Aorta (tissue), 5 donors: ENCODE results near the gene PPP1R12A. TPM values are rescaled to one million over a fixed set of nuclear protein-coding genes. Genes with fewer than 3 reads are reported as not detected.

Source experiments
- ATAC-seq: fragments of 200-7000 bp; cut with Tn5 transposase; one replicate; pipeline ENCODE4 v1.9.1; 2022; ENCODE audit warnings: moderate library complexity; ENCODE audit not compliant: low FRiP score
- DNase-seq, 2 donors: peaks; one replicate each; pipeline ENCODE4 v3.0.0-alpha.2; 2020
- H3K27ac ChIP-seq, 2 donors: one replicate each; pipeline ENCODE4 v1.5.1; 2013; ENCODE audit warnings: low read length in 2 of 2, mild to moderate bottlenecking in 2 of 2, moderate library complexity in 2 of 2, control low read depth in 1 of 2, inconsistent platforms in 1 of 2, low read depth in 1 of 2
- H3K27me3 ChIP-seq, 2 donors: one replicate each; pipeline ENCODE4 v1.6.1; 2013; ENCODE audit warnings: control low read depth in 1 of 2, low read length in 1 of 2, mild to moderate bottlenecking in 1 of 2, moderate library complexity in 1 of 2; ENCODE audit not compliant: insufficient read depth in 2 of 2, control insufficient read depth in 1 of 2
- H3K36me3 ChIP-seq, 2 donors: one replicate each; pipeline ENCODE4 v1.6.1; 2013; ENCODE audit warnings: control low read depth in 1 of 2, low read length in 1 of 2, mild to moderate bottlenecking in 1 of 2; ENCODE audit not compliant: insufficient read depth in 2 of 2, control insufficient read depth in 1 of 2
- H3K4me1 ChIP-seq, 2 donors: one replicate each; pipeline ENCODE4 v1.6.1; 2013; ENCODE audit warnings: low read length in 2 of 2, control low read depth in 1 of 2, mild to moderate bottlenecking in 1 of 2, moderate library complexity in 1 of 2; ENCODE audit not compliant: insufficient read depth in 2 of 2, control insufficient read depth in 1 of 2
- H3K4me3 ChIP-seq, 2 donors: one replicate each; pipeline ENCODE4 v1.5.1; 2013; ENCODE audit warnings: low read length in 2 of 2, control low read depth in 1 of 2, mild to moderate bottlenecking in 1 of 2
- H3K9me3 ChIP-seq: one replicate; pipeline ENCODE4 v1.6.1; 2013; ENCODE audit warnings: mild to moderate bottlenecking, low read length; ENCODE audit not compliant: control insufficient read depth
- WGBS, 2 donors: extraction: QIAGEN DNeasy Blood & Tissue Kit; methylation state at CpG; one replicate each; pipeline ENCODE4 v1.1.7; 2013; 5-methylcytosine and 5-hydroxymethylcytosine counted together
- intact Hi-C, 2 donors: fragments of 100-400 bp; cut with DNase I; formaldehyde crosslinking; loops; one replicate each; pipeline versions ENCODE4 v1.14.2 to v1.15.0; 2022
- polyA plus RNA-seq, 2 donors: library from polyadenylated mRNA; stranded (reverse); fragments of 200-250 nt; gene quantifications; one replicate each; pipeline ENCODE4 v1.2.3, GENCODE V29; 2013
- total RNA-seq, 2 donors: library from RNA; stranded (reverse); fragmentation: NEBNext Ultra II Directional; extraction: Animal tissue kit (Norgen Biotek cat#: 25700); gene quantifications; one replicate each; pipeline ENCODE4 v1.2.1, GENCODE V29; 2021
- donor health status: healthy with polysubstance abuse.
- donor health status: Bipolar disorder and iron deficiency.
- donor health status: DM: no; HTN: no; CAD: no.
- donor health status: DM: no; HTN: no; CAD: no.
- donor health status: DM: yes; HTN: yes; CAD: no.

Gene PPP1R12A
- total and polyA plus RNA-seq, 4 donors, result 24.8 to 287 (median 234) TPM

DNA sequence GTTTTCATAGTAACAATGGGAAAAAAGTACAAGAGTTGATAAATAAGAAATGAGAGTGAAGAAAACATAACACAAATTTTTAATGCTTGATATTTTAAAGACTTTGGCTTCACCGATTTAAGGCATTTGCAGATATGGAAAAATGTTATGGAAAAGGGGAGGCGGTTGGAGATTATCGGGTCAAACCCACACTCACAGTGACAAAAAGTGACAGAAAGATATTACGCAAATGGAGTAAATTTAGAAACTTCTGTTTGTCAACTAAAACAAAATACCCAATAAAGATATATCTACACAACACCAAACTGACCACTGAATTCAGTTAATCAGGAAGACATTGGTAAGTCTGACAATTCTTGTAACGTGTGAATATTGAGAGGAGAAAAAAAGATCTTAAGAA, 2.5 kb downstream of the PPP1R12A start:
- no peaks in the 10 kb centered on the region for H3K9me3 ChIP-seq
- intact Hi-C loops, result loop anchor here (5.0 to 10.0 kb wide), 7 partner anchors 48 to 508 kb away; partner anchors contain the start of gene PAWR (in 1 of the 2)
- H3K4me1 ChIP-seq, result no peaks in the 10 kb centered on the region
- no peaks in the 10 kb centered on the region for H3K36me3 ChIP-seq
- WGBS, 2 donors, result 1 to 4% methylated on average over 5 of the region's 5 CpGs
- no peaks in the 10 kb centered on the region for H3K27me3 ChIP-seq
- ATAC-seq (no peak), DNase-seq (no peak)
- H3K27ac ChIP-seq, result no peak overlapping the region
- peak overlapping the region; percentile 73 to 79 for H3K4me3 ChIP-seq

DNA sequence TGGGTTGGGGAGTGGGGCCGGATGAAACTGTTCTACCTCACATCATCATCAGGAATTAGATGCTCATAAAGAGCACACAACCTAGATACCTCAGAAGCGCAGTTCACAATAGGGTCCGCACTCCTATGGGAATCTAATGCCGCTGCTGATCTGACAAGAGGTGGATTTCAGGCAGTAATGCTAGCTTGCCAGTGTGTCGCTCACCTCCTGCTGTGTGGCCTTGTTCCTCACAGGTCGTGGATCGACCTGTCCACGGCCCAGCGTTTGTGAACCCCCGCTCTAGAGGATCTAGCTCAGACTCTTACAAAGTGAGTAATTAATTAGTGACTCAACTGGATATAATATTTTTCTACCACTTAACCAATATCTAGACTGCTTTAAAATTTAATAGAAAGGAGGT, 5.8 kb downstream of the PPP1R12A start:
- no peaks in the 10 kb centered on the region for H3K27me3 ChIP-seq
- 89% methylated on average over 10 of the region's 10 CpGs for WGBS, 2 donors
- peaks cover 0 to 3% of the 10 kb centered on the region in 2 donors for H3K4me1 ChIP-seq
- no peak for ATAC-seq
- H3K27ac ChIP-seq, result no peak overlapping the region
- intact Hi-C loops, result no loop called here
- no peak for DNase-seq
- H3K36me3 ChIP-seq, result no peaks in the 10 kb centered on the region
- no peaks in the 10 kb centered on the region for H3K9me3 ChIP-seq
- no peak overlapping the region for H3K4me3 ChIP-seq

DNA sequence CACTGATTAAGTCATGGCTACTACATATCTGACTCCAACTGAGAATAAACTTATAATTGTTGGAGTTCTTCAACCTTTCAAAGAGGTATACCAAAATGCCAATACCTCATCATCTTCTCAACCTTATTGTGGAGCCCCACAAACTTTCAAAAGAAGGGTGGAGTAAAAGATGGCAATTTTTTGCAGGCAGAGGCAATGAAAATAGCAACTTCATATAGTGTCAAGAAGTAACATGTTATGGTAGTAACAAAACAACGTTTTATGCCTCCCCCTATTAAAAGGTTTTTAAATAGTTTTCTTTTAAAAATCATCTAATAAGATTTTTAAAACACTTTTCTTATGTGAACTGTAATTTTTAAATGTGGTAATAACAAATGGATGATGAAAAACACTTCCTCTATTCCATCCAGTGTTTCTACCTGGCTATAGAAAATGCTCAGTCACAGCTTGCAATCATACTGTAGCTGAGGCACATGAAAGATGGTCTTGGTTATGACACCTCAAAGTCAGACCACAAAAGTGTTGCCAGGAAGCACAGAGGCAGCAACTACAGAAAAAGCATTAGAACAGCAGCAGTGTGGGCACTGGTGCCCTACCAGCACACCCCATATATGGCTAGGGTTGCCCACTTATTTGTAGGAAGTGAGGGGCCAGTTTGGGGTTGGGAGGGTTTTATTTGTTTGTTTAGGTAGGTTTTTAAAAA, 7.0 kb downstream of the PPP1R12A start:
- H3K4me3 ChIP-seq, result no peak overlapping the region
- ATAC-seq (peak; percentile 53), DNase-seq (no peak)
- no peaks in the 10 kb centered on the region for H3K27me3 ChIP-seq
- H3K4me1 ChIP-seq, result peaks cover 0 to 3% of the 10 kb centered on the region in 2 donors
- intact Hi-C loops, result no loop called here
- no peaks in the 10 kb centered on the region for H3K36me3 ChIP-seq
- no peaks in the 10 kb centered on the region for H3K9me3 ChIP-seq
- 6% methylated on average over 1 of the region's 1 CpG for WGBS, 2 donors
- H3K27ac ChIP-seq, result peak overlapping the region in 1 of 2 donors; percentile 67

DNA sequence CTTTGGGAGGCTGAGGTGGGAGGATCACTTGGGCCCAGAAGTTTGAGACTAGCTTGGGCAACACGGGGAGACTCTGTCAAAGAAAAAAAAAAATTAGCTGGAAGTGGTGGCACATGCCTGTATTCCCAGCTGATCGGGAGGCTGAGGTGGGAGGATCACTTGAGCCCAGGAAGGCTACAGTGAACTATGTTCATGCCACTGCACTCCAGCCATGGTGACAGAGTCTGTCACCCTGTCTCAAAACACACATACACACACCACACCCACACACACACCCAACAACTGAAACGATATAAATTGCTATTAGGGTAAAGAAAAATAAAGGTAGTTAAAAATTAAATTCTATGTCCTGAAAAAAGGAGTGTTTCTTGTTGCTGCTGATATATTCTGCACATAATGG, 7.9 kb downstream of the PPP1R12A start:
- H3K4me3 ChIP-seq, result no peak overlapping the region
- ATAC-seq (no peak), DNase-seq (no peak)
- H3K4me1 ChIP-seq, result peaks cover 0 to 3% of the 10 kb centered on the region in 2 donors
- H3K27me3 ChIP-seq, result no peaks in the 10 kb centered on the region
- no peak overlapping the region for H3K27ac ChIP-seq
- H3K36me3 ChIP-seq, result no peaks in the 10 kb centered on the region
- no peaks in the 10 kb centered on the region for H3K9me3 ChIP-seq
- WGBS, 2 donors, result 23 to 27% methylated on average over 3 of the region's 3 CpGs
- intact Hi-C loops, result no loop called here

DNA sequence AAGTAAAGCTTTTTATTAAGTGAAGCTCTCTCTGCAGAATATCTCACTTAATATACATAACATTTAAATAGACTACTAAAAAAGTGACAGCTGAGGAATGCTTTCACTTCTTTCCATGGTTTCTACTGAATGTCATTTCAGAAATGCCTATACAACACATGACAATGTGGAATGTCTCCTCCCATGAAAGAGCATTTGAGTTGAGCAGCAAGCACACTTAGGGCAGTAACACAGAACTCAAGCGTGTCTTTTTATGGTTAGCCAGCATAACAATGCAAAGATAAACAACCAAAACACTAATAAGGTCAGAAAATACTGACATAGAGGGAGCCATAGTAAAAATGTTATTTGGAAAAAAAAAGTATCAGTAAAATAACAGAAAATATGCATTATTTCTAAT, 9.4 kb downstream of the PPP1R12A start:
- Histone ChIP-seq H3K27ac (no peak overlapping the region), H3K4me1 (peaks cover 0 to 4% of the 10 kb centered on the region in 2 donors), H3K9me3 (no peaks in the 10 kb centered on the region), H3K27me3 (no peaks in the 10 kb centered on the region), H3K36me3 (no peaks in the 10 kb centered on the region), H3K4me3 (no peak overlapping the region)
- ATAC-seq, result no peak
- DNase-seq, result no peak
- WGBS, 2 donors, result 3 to 5% methylated on average over 1 of the region's 1 CpG
- intact Hi-C loops, result loop anchor here in 1 of 2 donors (2.0 kb wide), 1 partner anchor 69 kb away; no protein-coding TSS in a partner anchor

DNA sequence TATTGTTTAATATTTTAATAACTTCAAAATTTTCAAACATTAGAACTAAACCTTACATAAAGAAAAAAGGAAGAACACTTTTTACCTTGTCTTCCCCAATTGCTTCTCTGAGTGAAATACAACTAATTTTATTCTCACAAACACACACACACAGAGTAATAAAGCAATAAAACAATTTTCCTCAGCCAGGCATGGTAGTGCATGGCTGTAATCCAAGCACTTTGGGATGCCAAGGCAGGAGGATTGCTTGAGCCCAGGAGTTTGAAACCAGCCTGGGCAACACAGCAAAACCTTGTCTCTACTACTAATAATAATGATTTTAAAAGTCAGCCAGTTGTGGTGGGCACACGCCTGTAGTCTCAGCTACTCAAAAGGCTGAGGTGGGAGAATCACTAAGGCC, 13.1 kb downstream of the PPP1R12A start:
- no peaks in the 10 kb centered on the region for H3K36me3 ChIP-seq
- no peaks in the 10 kb centered on the region for H3K27me3 ChIP-seq
- WGBS, 2 donors, result 5 to 11% methylated on average over 1 of the region's 1 CpG
- H3K27ac ChIP-seq, result no peak overlapping the region
- peaks cover 0 to 5% of the 10 kb centered on the region in 2 donors for H3K4me1 ChIP-seq
- no peaks in the 10 kb centered on the region for H3K9me3 ChIP-seq
- H3K4me3 ChIP-seq, result no peak overlapping the region
- intact Hi-C loops, result loop anchor here in 1 of 2 donors (5.0 kb wide), 1 partner anchor 34 kb away; no protein-coding TSS in a partner anchor
- ATAC-seq, result no peak
- no peak for DNase-seq

DNA sequence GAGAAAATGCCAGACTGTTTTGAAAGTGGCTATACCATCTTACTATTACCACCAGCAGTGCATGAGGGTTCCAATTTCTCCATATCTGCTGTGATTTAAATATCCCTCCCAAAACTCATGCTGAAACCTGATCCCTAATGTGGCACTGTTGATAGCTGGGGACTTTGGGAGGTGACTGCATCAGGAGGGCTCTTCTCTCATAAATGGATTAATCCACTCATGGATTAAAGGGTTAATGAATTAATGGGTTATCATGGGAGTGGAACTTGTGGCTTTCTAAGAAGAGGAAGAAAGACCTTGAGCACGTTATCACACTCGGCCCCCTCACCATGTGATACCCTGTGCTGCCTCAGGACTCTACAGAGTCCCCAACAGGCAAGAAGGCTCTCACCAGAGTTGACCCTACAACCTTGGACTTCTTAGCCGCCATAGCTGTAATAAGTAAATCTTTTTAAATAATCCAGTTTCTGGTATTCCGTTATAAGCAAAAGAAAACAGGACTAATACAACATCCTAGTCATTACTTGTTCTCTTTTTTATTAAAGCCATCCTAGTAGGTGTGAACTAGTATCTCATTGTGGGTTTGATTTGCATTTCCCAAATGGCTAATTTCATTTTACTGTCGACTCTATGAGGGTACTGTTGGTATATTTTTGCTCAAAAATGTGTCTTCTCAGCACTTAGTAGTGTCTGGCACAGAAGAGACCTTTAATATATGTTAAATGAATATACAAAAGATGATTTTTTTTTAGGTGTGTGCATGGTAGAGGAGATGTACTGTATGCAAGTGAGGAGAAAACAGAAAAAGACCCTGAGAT, 14.3 kb downstream of the PPP1R12A start:
- H3K9me3 ChIP-seq, result no peaks in the 10 kb centered on the region
- intact Hi-C loops, result loop anchor here in 1 of 2 donors (5.0 kb wide), 1 partner anchor 33 kb away; no protein-coding TSS in a partner anchor
- peak overlapping the region in 1 of 2 donors; percentile 5 for H3K27ac ChIP-seq
- peaks cover 0 to 5% of the 10 kb centered on the region in 2 donors for H3K4me1 ChIP-seq
- no peak overlapping the region for H3K4me3 ChIP-seq
- H3K36me3 ChIP-seq, result no peaks in the 10 kb centered on the region
- ATAC-seq (no peak), DNase-seq (no peak)
- no peaks in the 10 kb centered on the region for H3K27me3 ChIP-seq
- WGBS, 2 donors, result 82 to 85% methylated on average over 5 of the region's 5 CpGs

DNA sequence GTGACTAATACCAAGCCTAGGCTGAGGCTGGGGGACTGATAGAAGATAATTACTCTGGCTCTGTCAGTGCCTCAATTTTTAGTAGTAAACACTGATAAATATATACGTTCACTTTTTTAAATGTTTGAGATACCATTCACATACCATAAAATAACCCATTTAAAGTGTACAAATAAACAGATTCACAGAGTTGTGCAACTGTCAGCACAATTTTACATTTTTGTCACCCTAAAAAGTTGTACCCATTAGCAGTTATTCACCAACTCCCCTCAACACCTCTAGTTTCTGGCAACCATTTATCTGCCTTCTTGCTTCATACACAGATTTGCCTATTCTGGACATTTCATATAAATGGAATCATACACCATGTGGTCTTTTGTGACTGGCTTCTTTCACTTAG, 15.1 kb downstream of the PPP1R12A start:
- intact Hi-C loops, result loop anchor here in 1 of 2 donors (5.0 kb wide), 1 partner anchor 32 kb away; no protein-coding TSS in a partner anchor
- H3K27me3 ChIP-seq, result no peaks in the 10 kb centered on the region
- H3K36me3 ChIP-seq, result no peaks in the 10 kb centered on the region
- ATAC-seq (no peak), DNase-seq (no peak)
- WGBS, 2 donors, result 48 to 66% methylated on average over 1 of the region's 1 CpG
- no peak overlapping the region for H3K27ac ChIP-seq
- no peaks in the 10 kb centered on the region for H3K9me3 ChIP-seq
- H3K4me3 ChIP-seq, result no peak overlapping the region
- peaks cover 0 to 5% of the 10 kb centered on the region in 2 donors for H3K4me1 ChIP-seq
